KOPT-K1 (cell line): ENCODE measurements around the gene COL20A1.
"Not testable (repeated sequence)": the region's sequence is repeated elsewhere in the genome, so short reads cannot be mapped to it uniquely, and the experiment has no call there.

ENCODE experiments used
- H3K27ac ChIP-seq: fragments of 200-600 bp; sonication (generic); 2 replicates; pipeline ENCODE4 v1.5.1; 2016; ENCODE audit warnings: antibody characterized with exemption, mild to moderate bottlenecking, low read depth, low read length; ENCODE audit not compliant: poor library complexity, severe bottlenecking
- H3K36me3 ChIP-seq: fragments of 200-600 bp; sonication (generic); 2 replicates; pipeline ENCODE4 v1.5.1; 2017; ENCODE audit warnings: antibody characterized with exemption, mild to moderate bottlenecking, low read length, moderate library complexity; ENCODE audit not compliant: insufficient read depth
- H3K9me3 ChIP-seq: fragments of 200-600 bp; sonication (generic); 2 replicates; pipeline ENCODE4 v1.5.1; 2017; ENCODE audit warnings: antibody characterized with exemption, low read length, mild to moderate bottlenecking; ENCODE audit not compliant: insufficient read depth, poor library complexity, severe bottlenecking

The COL20A1 gene

GRCh38 chr20:63330940-63331339, 38.0 kb downstream of the COL20A1 start:
- Histone ChIP-seq H3K27ac (no peak overlapping the region), H3K9me3 (peaks cover 6% of the 10 kb centered on the region), H3K36me3 (no peaks in the 10 kb centered on the region)

DNA sequence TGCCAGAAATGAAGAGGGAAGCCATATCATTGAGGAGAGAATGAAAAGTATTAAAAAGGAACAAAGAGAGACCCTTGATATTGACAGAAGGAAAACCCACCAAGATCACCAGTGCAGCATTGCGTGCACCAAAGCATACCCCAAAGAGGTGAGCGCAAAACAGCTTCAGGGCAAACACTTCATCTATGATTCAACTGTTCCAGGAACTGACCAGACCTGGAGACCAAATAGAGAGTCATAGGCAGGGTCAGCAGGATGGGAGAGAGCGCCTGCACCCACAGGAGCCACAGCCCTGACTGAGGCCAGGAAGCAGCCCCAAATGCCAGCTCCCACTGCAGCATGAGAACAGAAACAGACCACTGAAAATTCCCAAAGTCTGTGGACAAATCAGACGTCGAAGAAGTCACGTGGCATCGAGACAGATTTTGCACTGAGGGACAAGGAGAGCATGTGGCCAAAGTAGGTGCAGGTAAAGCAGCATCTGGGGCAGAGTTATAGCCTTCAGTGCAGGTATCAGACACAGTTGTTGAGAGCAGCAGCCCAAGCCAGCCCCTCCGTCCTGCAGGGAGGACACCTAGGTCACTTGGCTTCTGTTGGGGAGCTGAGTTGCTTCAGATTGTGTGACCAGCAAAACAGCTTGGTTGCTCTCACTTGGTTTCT, 38.9 kb downstream of the COL20A1 start:
- H3K36me3 ChIP-seq = no peaks in the 10 kb centered on the region
- H3K27ac ChIP-seq = no peak overlapping the region
- H3K9me3 ChIP-seq = peaks cover 6% of the 10 kb centered on the region

GRCh38 chr20:63332488-63333240, 39.7 kb downstream of the COL20A1 start:
- Histone ChIP-seq H3K9me3 (peaks cover 6% of the 10 kb centered on the region), H3K36me3 (no peaks in the 10 kb centered on the region), H3K27ac (no peak overlapping the region)

GRCh38 chr20:63333241-63333836, 40.4 kb downstream of the COL20A1 start:
- H3K27ac ChIP-seq = no peak overlapping the region
- H3K36me3 ChIP-seq = no peaks in the 10 kb centered on the region
- peaks cover 6% of the 10 kb centered on the region for H3K9me3 ChIP-seq

- Histone ChIP-seq H3K9me3 (peaks cover 6% of the 10 kb centered on the region), H3K27ac (no peak overlapping the region), H3K36me3 (no peaks in the 10 kb centered on the region)
These were observed 41.4 kb downstream of the COL20A1 start for GRCh38 chr20:63334356-63334755.

DNA sequence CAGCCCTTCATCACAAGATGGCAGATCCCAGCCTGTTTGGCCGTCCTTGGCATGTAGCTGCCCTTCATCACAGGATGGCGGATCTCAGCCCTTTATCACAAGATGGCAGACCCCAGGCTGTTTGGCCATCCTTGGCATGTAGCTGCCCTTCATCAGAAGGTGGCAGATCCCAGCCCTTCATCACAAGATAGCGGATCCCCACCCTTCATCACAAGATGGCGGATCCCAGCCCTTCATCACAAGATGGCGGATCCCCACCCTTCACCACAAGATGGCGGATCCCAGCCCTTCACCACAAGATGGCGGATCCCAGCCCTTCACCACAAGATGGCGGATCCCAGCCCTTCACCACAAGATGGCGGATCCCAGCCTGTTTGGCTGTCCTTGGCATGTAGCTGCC, 42.1 kb downstream of the COL20A1 start:
- H3K27ac ChIP-seq, H3K9me3 ChIP-seq, H3K36me3 ChIP-seq: not testable (repeated sequence)

- Histone ChIP-seq H3K9me3 (peaks cover 6% of the 10 kb centered on the region), H3K36me3 (no peaks in the 10 kb centered on the region), H3K27ac (no peak overlapping the region)
These were observed 42.7 kb downstream of the COL20A1 start for GRCh38 chr20:63335711-63336110.

DNA sequence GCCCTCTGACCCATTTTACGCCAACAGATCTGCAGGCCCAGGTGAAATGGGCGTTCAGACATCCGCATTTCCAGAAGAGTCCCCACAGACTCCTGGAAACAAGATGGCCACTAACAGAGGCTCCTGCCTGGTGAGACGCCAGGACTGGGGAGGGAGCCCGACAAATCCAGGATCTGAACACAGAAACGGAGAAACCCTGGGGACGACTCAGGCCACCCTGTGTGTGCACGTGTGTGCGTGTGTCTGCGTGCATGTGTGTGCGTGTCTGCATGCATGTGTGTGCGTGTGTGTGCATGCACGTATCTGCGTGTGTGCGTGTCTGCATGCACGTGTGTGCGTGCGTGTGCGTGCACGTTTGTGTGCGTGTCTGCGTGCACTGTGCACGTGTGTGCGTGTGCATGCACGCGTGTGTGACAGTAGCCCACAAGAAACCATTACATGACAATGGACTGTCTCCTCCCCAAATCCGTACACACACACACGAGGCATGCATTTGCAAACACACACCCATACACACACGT, 43.3 kb downstream of the COL20A1 start:
- Histone ChIP-seq H3K9me3 (peaks cover 6% of the 10 kb centered on the region), H3K36me3 (no peaks in the 10 kb centered on the region), H3K27ac (no peak overlapping the region)

DNA sequence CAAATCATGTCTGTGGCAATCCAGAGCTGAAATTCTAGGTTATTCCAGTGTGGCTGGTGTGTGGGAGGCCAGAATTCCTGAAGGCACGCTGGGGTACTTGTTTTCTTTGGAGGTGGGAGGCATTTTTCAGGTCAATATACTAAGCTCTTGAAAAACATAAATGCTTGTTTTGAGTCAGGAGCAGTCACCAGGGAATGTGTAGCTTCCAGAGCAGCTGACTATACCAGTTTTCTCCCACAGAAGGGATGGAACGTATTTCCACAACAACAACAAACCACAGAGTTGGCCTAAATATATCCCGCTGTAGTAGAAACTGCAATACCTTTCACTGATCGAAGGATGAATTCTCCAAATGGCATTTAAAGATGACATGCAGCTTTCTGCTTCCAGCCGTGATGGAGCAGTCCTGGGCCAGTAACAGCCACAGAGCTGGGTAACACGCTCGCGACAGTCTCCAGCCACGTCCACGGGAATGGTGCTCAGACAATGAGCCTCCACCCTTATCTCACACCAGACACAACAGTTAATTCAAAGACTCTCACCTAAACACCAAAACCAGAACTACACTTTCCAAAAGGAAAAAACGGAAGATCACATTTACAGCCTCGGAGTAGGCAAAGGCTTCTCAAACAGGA, 44.9 kb downstream of the COL20A1 start:
- H3K9me3 ChIP-seq = no peaks in the 10 kb centered on the region

DNA sequence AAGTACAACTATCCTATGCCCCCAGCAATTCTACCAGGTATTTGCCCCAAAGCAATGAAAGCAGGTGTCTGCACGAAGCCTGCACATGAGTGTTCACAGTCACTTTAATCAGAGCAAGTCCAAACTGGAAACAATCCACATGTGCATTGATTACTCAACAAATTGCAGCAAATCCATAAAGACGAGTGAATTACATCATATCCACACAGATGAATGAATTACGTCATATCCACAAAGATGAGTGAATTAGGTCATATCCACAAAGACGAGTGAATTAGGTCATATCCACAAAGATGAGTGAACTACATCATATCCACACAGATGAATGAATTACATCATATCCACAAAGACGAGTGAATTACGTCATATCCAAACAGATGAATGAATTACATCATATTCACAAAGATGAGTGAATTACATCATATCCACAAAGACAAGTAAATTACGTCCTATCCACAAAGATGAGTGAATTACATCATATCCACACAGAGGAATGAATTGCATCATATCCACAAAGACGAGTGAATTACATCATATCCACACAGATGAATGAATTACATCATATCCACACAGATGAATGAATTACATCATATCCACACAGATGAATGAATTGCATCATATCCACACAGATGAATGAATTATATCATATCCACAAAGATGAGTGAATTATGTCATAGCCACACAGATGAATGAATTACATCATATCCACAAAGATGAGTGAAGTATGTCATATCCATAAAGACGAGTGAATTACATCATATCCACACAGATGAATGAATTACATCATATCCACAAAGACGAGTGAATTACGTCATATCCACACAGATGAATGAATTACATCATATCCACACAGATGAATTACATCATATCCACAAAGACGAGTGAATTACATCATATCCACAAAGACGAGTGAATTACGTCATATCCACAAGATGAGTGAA, 46.4 kb downstream of the COL20A1 start:
- not testable (repeated sequence) for H3K9me3 ChIP-seq, H3K27ac ChIP-seq, H3K36me3 ChIP-seq

More for the DNA sequence above, 44.9 kb downstream of the COL20A1 start:
- Histone ChIP-seq H3K27ac (no peak overlapping the region), H3K36me3 (no peaks in the 10 kb centered on the region)

GRCh38 chr20:63340158-63340688, 47.2 kb downstream of the COL20A1 start:
- H3K27ac ChIP-seq, H3K9me3 ChIP-seq, H3K36me3 ChIP-seq: not testable (repeated sequence)

- Histone ChIP-seq H3K36me3 (no peaks in the 10 kb centered on the region), H3K9me3 (no peaks in the 10 kb centered on the region), H3K27ac (no peak overlapping the region)
These were observed 49.8 kb downstream of the COL20A1 start for GRCh38 chr20:63342561-63343459.
